HepG2 (cell line): ENCODE data around the gene UCHL3. TPM values are rescaled to one million over a fixed set of nuclear protein-coding genes. Genes with fewer than 3 reads are reported as not detected.

Source experiments
- ARNT2 ChIP-seq: sonication (generic); formaldehyde crosslinking; IDR thresholded peaks from 2 replicates; pipeline ENCODE4 v1.8.0; 2022; ENCODE audit warnings: mild to moderate bottlenecking, low read depth, missing genetic modification reagents, moderate library complexity
- ARNTL ChIP-seq: sonication (generic); formaldehyde crosslinking; IDR thresholded peaks from 2 replicates; pipeline ENCODE4 v1.4.0; 2020; ENCODE audit warnings: mild to moderate bottlenecking, missing genetic modification reagents
- BCLAF1 ChIP-seq: fragments of 450-650 bp; IDR thresholded peaks from 2 replicates; pipeline ENCODE4 v1.6.1; 2017; ENCODE audit warnings: mild to moderate bottlenecking
- ELF3 ChIP-seq: IDR thresholded peaks from 2 replicates; pipeline ENCODE4 v1.6.1; 2016; ENCODE audit warnings: missing genetic modification reagents, missing compliant biosample characterization
- FUBP1 ChIP-seq: sonication (generic); formaldehyde crosslinking; IDR thresholded peaks from 2 replicates; pipeline ENCODE4 v1.5.1; 2020; ENCODE audit warnings: missing genetic modification reagents, mild to moderate bottlenecking, borderline replicate concordance
- GABPA ChIP-seq, 2 experiments: IDR thresholded peaks; 2 replicates each; pipeline ENCODE4 v1.6.1; 2011 to 2016; ENCODE audit warnings: low read depth in 2 of 2, low read length in 1 of 2, missing biosample characterization in 1 of 2, missing genetic modification characterization in 1 of 2
- MEF2D ChIP-seq: sonication (generic); formaldehyde crosslinking; IDR thresholded peaks from 2 replicates; pipeline ENCODE4 v1.5.1; 2020; ENCODE audit warnings: mild to moderate bottlenecking, missing genetic modification reagents
- NFIB ChIP-seq: sonication (generic); formaldehyde crosslinking; IDR thresholded peaks from 2 replicates; pipeline ENCODE4 v1.9.0; 2021; ENCODE audit warnings: missing genetic modification reagents, mild to moderate bottlenecking, borderline replicate concordance
- NR2F1 ChIP-seq, 2 experiments: fragments of 450-650 bp in 1 of 2; formaldehyde crosslinking in 1 of 2; IDR thresholded peaks; 2 replicates each; pipeline versions ENCODE4 v1.5.0 to v1.6.1; 2016 to 2020; ENCODE audit warnings: mild to moderate bottlenecking in 1 of 2, missing compliant biosample characterization in 1 of 2, missing genetic modification reagents in 1 of 2, moderate library complexity in 1 of 2
- POGZ ChIP-seq: sonication (generic); formaldehyde crosslinking; IDR thresholded peaks from 2 replicates; pipeline ENCODE4 v1.4.0; 2020; ENCODE audit warnings: mild to moderate bottlenecking, missing genetic modification reagents
- REXO4 ChIP-seq: sonication (generic); formaldehyde crosslinking; IDR thresholded peaks from 2 replicates; pipeline ENCODE4 v1.8.0; 2022; ENCODE audit warnings: missing genetic modification reagents, mild to moderate bottlenecking, borderline replicate concordance
- RNF219 ChIP-seq: sonication (generic); formaldehyde crosslinking; IDR thresholded peaks from 2 replicates; pipeline ENCODE4 v1.5.0; 2020; ENCODE audit warnings: mild to moderate bottlenecking, missing genetic modification reagents
- SAP130 ChIP-seq: IDR thresholded peaks from 2 replicates; pipeline ENCODE4 v1.6.1; 2016; ENCODE audit warnings: low read depth
- TMF1 ChIP-seq: sonication (generic); formaldehyde crosslinking; IDR thresholded peaks from 2 replicates; pipeline ENCODE4 v1.8.1; 2022; ENCODE audit warnings: low read depth, missing genetic modification reagents
- ZNF333 ChIP-seq: sonication (generic); formaldehyde crosslinking; IDR thresholded peaks from 2 replicates; pipeline ENCODE4 v1.4.0; 2020; ENCODE audit warnings: mild to moderate bottlenecking, missing genetic modification reagents, borderline replicate concordance
- ZNF615 ChIP-seq: sonication (generic); formaldehyde crosslinking; IDR thresholded peaks from 2 replicates; pipeline ENCODE4 v1.5.0; 2020; ENCODE audit warnings: mild to moderate bottlenecking, missing genetic modification reagents, borderline replicate concordance
- ZNF740 ChIP-seq: sonication (generic); formaldehyde crosslinking; IDR thresholded peaks from 2 replicates; pipeline ENCODE4 v1.4.0; 2020; ENCODE audit warnings: missing genetic modification reagents
- ZSCAN20 ChIP-seq: sonication (generic); formaldehyde crosslinking; IDR thresholded peaks from 2 replicates; pipeline ENCODE4 v1.4.0; 2020; ENCODE audit warnings: missing genetic modification reagents, mild to moderate bottlenecking, borderline replicate concordance
- ZSCAN21 ChIP-seq: sonication (generic); formaldehyde crosslinking; IDR thresholded peaks from 2 replicates; pipeline ENCODE4 v1.8.0; 2022; ENCODE audit warnings: mild to moderate bottlenecking, missing genetic modification reagents, moderate library complexity, borderline replicate concordance
- polyA plus RNA-seq, 8 experiments: library from polyadenylated mRNA; depleted of rRNA in 3 of 8; stranded (reverse) in 7 of 8; unstranded in 1 of 8; fragments of >200 nt; fragmentation: Illumina TruSeq in 4 of 8; extraction: Trizol in 4 of 8; gene quantifications; 2 replicates each; pipeline versions ENCODE4 v1.2.1 to v1.2.3, GENCODE V29; 2011 to 2016; ENCODE audit warnings: low read depth in 4 of 8, missing spikeins in 1 of 8, mixed read lengths in 1 of 8; ENCODE audit not compliant: insufficient read depth in 1 of 8
- total RNA-seq, 5 experiments: library from RNA; depleted of rRNA; stranded (reverse); fragments of >200 nt; fragmentation: Illumina TruSeq; extraction: Trizol; gene quantifications; 2 replicates each; pipeline ENCODE4 v1.2.3, GENCODE V29; 2016; ENCODE audit warnings: low read depth in 1 of 5

The UCHL3 gene
- total and polyA plus RNA-seq, 2 of the 13 experiments (the other 11 are each of a cell fraction or from before 2014, with no cell fraction given), result 36.2 to 93.3 TPM

- TF ChIP-seq REXO4, result no peak
- TF ChIP-seq NR2F1 (CRISPR knock-in tag; IDR thresholded peaks at IDR 0.05), result no peak
- peak; percentile 31; the same call in 1 of the 2 replicates for TF ChIP-seq ELF3 (CRISPR knock-in tag)
- TF ChIP-seq SAP130 (CRISPR knock-in tag), result peak; percentile 95
- TF ChIP-seq BCLAF1, result no peak
- peak; percentile 93 for TF ChIP-seq POGZ (CRISPR knock-in tag)
- peak; percentile 24; the same call in 1 of the 2 replicates for TF ChIP-seq MEF2D (CRISPR knock-in tag)
- no peak for TF ChIP-seq ZNF333 (CRISPR knock-in tag)
- TF ChIP-seq TMF1 (CRISPR knock-in tag), result no peak
- TF ChIP-seq ZNF615 (CRISPR knock-in tag), result no peak
- TF ChIP-seq NFIB (CRISPR knock-in tag), result no peak
- TF ChIP-seq ZNF740 (CRISPR knock-in tag), result no peak
- TF ChIP-seq ARNTL (CRISPR knock-in tag), result 0 out of 2 replicates have a peak, but pooled peaks have one; percentile 42
- no peak for TF ChIP-seq ARNT2
- TF ChIP-seq GABPA (IDR thresholded peaks at IDR 0.05; ENCODE audit: low read depth, low read length), result no peak
- TF ChIP-seq GABPA (CRISPR knock-in tag; IDR thresholded peaks at IDR 0.05; ENCODE audit: low read depth), result no peak; the same call in 1 of the 2 replicates
- TF ChIP-seq ZSCAN20 (CRISPR knock-in tag), result no peak
- no peak for TF ChIP-seq FUBP1 (CRISPR knock-in tag)
- TF ChIP-seq ZSCAN21, result peak; percentile 89
- no peak for TF ChIP-seq RNF219 (CRISPR knock-in tag)
These were observed at the start of gene UCHL3 (continued) for GRCh38 chr13:75549262-75550158.
